Measurements from ENCODE around the gene VAV3.
"Not testable (repeated sequence)": the region's sequence is repeated elsewhere in the genome, so short reads cannot be mapped to it uniquely, and the experiment has no call there.

VAV3 gene

DNA sequence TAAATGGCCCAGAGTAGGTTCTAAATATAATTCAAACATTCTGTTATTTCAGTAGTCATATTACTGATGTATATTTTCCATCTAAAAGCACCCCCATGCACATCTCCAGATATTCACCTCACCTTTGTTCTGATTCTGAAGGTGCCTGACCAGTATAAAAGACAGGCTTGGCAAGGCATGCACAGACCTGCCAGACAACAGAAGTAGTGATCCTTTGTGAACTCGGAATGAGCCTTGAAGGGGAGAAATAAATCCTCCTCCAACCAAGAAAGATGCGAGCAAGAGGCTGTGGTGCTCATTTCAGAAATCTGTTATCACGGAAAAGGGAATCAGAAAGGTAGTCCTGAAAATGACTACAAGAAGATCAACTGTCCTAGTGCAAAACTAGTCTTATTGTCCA is 287.3 kb downstream of the VAV3 start:
- DNase-seq: no peak

DNA sequence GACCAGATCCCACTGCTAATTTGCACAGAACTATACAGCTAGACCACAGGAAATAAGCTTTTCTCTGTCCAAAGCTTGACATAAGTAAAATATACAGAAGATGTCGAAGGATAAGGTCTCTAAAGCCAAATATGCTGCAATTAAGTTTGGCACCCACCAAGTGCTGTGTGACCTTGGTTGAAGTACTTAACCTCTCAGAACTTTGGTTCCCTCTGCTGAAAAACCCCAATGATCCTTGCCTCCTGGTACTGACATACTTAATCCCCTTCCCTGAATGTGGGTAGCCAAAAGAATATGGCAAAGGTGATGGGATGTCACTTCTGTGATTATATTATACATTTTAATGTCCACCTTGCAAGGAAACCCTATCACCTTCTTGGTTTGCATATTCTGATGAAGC is 290.5 kb downstream of the VAV3 start:
- DNase-seq: no peak

DNA sequence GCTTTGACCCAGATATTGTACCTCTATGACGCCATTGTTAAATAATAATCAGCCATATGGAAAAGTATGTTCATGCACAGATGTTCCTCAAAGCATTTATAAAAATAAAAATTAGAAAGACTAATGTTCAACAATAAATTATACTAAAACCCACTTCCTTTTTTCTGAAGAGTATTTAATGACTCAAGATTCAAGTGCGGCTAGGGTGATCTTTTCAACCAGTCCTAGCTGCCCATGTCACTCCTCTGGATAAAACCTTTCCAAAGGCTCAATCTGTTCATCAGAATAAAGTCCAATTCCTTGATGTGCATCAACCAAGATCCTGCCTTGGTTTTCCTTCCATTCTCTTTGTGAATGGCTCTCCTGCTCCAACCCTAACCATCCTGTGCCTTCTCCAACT is 292.0 kb downstream of the VAV3 start:
- DNase-seq: no peak

DNA sequence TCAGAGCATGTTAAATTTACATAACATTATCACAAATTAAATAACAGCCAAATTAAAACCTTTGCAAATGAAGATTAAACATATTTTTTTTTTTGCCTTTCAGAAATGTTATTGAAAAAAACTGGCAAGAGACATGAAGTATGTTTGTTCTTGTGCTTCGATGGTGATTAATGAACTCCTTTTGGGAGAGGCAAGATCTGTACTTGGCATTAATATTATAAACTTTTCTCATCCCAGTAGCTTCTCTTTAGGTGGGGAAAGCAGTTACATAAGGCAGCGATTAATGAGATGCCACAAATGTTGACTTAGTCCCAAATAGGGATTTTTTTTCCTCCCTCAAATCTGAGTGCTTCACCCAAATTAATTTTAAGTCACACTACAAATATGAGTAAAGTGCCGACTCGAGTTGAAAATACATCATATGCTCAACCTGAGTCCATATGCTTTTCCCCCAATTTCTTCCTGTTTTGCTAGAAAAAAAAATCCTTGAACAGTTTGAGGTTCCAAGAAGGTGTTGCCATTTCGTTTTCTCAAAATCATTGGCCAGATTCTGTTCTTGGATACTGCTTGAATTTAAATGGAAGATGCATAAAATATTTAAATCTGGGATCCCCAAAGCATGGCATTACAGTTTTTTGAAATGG is 294.5 kb downstream of the VAV3 start:
- no peak for DNase-seq

DNA sequence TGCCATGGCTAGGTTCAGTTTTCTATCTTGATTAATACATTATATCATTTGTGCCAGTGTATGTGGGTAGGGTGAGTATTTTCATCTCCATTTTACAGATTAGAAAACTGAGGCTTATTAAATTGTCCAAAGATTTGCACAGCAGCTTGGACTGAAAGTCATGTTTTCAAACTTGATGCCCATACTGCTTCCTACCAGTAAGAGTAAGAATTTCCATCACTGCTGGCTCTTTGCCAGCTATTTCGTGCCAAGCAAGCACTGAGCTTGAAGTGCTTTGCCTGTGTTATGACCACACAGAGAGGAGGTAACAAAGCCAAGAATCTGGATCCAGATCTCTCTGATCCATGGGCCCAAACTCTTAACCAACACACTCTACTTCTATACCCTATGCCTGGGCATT is 295.0 kb downstream of the VAV3 start:
- no peak for DNase-seq

DNA sequence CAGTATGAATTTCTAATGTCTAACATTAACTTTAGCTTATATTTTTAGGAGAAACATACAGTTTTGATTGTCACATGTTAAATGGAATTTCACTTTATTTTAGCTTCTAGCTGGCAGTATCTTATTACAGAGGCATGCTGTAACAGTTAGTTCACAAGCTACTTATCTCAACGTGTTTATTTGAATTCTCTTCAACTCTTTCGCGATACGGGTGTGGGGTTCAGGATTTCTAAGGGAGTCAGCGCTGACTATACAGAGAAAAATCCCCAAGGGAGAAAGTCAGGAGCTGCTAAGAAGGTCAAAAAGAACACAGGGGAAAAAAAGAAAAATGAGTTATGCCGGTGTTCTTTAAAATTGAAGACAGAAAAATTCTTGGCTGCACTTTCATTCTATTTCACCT is 296.2 kb downstream of the VAV3 start:
- DNase-seq: no peak

DNA sequence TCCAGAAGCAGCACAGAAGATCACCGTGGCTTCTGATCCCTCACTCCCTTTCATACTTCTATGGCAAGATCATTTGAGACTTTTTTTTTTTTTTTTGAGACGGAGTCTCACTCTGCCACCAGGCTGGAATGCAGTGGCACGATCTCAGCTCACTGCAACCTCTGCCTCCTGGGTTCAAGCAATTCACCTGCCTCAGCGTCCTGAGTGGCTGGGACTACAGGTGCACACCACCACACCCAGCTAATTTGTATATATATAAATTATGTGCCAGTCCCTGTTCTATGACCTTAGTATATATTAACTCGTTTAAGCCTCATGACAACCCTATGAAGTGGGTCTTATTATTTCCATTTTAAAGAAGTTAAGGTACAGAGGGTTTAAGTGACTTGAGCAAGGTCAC is 298.5 kb downstream of the VAV3 start:
- no peak for DNase-seq

DNA sequence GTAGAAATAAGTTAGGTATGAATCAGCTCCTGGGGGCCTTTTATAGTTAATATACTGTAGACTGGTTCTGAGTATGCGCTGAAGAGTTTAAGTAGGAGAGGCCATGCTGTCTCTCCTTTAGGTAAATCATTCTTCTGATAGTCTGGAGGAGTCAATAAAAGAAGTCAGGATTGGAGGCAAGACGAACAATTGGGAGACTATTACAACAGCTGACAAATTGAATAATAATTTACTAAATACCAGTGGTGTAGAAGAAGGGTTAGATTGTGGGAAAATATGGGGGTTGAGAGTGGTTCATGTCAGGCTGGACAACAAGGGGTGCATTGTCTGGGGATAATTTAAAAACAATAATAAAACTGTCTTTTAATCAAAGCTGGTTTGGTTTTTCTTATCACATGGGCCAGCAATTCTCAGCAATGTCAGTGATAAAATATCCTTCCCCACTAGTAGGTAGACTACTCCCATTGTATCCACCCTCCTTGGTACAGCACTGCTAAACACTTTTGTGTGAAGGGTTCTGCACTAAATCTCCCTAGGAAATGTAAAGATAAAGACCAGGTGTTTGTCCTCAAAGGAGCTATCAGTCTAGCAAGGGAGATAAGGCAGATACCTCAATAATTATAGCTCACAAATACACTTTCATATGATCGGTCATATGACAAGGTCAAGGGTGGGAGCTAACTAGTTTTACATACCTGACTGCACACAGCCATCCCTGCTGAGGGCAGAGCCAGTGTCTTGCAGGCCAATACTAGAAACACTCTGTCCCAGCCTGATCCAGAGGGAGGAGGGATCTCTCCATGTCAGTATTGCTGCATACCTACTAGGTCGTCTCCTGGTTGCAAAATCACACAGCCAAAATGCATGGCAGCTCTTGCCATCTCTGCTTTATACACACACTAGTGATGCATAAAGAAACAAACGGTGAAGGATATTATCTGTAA is 299.7 kb downstream of the VAV3 start:
- no peak for DNase-seq

DNA sequence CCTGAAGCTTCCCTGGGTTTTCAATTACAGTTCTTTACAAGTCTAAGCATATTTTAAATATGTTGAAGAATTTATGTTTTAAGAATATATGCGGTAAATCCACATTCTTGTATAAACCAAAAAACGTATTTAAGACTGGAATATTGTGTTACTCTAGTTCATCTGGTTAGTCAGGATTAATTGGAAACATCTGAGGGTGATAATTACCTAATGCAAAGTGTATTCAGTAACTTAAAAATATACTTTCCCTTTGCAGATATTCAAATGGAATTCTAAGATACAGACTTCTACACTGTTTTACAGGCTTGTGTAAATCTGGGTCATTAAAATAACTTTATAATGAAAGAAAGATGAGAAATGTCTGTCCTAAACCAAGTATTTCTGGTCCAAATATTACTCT is 302.0 kb downstream of the VAV3 start:
- no peak for DNase-seq

DNA sequence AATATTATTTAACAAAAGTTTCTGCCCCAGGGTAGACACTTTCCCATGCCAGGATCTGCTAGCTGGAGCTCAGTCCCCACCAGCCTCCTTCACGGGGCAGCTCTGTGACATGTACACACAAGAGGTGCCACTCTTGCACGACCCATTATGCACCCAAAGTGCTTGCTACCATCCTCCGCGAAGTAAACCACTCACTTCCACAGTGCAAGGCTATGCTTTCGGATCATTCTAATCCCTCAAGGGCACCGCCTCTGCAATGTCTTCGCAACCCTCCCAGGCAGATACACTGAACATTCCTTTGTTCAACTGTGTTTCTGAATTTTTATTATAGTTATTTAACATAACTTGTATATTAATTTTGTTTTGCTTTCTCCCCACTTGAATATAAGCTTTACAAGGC is 303.8 kb downstream of the VAV3 start:
- no peak for DNase-seq

DNA sequence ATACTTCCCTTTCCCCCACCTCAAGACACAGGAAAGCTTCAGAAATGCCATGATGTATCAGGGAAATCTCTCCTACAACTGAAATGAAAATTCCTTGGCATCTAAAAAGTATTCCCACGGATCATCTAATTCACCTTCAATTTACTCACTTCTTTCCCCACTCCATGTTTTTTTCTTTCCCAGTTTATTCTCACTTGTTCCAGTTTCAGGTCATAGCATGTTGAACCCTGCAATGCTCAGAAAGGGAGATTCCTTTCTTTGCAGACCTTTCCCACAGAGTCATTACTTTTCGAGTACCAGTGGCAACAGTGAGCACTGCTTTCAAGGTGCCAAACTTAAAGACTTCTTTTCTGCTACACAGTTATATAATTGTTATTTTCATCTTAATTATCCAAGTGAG is 305.0 kb downstream of the VAV3 start:
- no peak for DNase-seq

DNA sequence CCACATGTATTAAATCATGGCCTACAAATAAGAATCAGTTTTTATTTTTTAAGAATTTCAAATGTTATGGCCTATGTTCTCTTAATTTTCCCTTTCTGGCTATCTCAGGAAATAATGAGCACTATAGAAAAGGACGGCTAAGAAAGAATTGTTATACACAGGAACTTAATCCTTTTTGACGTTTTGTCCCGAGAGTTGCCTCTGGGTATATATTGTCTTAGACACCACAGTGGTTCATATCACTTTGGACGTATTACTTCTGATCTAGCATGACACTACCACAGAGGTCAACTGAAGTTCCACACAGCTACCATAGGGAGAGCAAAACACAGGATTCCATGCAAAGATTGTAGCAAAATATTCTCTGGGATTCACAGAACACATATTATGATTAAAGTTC is 307.6 kb downstream of the VAV3 start:
- DNase-seq: no peak

DNA sequence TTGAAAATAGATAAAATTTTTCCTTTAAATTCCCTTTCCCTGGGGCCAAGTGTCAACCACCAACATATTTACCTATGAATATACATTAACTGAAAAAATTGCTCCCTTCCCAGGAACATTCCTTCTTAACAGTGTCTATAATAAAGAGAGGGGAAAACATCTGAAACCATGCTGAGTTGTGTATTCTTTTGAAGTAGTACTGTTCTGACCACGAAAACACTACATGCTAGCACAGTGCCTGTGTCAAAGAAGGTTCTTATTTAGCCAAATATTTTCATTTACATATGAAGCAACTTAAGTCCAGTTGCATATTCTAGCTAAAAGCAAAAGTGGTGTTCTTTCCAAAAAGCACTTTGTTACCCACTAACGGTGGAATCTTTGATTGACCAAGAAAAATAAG is 311.2 kb downstream of the VAV3 start:
- no peak for DNase-seq

DNA sequence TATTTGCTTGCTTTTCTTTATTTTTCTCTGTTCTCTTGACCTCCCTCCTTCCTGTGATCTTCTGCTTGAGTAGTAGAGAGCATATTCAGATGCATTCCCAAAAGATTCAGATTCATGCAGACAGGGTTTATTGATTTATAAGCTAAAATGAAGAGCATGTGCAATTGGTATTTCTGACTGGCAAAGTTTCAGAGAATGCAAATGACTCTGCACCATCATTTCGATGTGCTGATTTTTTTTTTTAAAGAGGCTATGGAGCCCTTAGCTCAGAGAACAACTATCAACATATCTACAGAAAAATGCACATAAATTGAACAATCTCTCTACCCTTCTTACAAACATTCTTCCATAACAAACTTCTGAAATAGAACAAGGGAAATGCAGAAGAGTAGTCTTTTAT is 312.0 kb downstream of the VAV3 start:
- DNase-seq: no peak

DNA sequence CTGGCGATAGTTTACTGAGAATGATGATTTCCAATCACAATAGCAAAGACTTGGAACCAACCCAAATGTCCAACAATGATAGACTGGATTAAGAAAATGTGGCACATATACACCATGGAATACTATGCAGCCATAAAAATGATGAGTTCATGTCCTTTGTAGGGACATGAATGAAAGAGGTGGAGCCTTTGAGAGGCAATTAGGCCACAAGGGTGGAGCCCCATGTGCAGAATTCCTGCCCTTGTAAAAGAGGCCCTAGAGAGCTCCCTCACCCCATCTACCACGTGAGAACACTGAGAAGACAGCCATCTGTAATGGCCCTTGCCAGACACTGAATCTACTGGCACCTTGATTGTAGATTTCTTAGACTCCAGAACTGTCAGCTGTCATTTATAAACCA is 314.2 kb downstream of the VAV3 start:
- DNase-seq: not testable (repeated sequence)

DNA sequence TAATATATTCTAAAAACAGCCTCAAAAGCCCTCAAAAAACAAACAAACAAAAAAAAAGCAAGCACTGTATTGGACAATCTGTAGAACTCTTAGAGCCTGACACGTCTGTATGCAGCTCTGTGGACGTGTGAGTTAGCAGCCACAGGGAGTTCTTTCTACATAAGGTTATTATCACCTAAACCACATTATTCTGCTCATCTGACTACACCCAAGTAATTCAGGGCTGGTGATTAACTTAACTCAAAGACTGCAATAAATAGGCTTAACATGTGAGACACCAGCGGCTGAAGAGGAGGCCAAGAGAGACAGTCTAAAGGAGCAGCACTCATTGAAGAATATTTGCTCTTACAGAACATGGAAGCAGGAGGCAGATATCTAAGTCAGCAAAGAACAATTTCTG is 316.0 kb downstream of the VAV3 start:
- no peak for DNase-seq

DNA sequence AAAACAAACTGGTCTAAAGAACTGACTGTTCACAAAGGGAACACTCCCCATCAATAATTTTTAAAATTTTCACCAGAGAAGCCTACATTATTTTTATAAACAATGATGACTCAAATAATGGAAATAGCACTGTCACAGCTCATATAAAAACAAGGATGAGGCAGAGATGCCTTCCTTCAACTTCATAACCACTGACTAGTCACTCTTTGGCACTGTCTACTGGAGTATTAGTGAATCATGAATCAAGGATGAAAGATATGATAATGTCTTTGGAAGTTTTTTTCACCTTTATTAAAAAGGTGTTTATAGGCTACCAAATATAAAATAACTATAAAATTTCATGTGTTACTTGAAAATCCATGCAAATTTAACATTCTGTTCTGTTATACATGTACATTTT is 316.9 kb downstream of the VAV3 start:
- no peak for DNase-seq

DNA sequence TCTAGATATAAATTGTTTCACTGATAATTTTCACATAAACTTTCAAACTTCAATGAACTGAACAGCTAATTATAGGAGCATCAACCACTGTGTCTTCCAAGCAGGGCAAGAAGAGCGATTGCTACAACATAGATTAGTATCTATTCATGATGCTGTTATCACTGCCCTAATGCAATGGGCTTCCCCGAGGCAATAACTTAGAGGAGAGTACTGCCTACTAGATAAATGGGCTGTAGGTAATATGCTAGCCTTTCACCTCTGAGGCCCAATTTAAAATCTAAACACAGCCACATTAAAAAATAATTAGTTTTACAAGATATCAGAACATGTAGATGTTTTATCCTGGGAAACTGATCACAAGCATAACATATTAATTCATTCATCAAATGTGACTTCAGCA is 318.0 kb downstream of the VAV3 start:
- DNase-seq: no peak

DNA sequence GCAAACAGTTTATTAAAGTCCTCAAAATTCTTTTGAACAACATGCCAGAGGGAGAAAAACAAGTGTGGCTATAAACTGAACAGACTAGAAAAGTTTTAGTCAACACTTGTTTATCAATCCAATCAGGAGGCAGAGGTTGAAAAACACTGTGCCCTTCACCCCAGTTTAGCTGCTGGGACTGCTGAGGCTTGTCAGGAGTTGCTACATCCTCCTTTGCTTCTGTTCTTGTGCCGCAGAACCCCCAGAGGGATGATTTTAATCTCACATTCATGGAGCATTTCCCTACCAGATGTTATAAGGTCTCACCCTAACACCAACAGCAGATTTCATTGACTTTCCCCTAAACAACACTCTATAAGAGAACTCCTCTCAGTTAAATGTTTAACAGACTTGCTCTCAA is 321.2 kb downstream of the VAV3 start:
- DNase-seq: no peak

DNA sequence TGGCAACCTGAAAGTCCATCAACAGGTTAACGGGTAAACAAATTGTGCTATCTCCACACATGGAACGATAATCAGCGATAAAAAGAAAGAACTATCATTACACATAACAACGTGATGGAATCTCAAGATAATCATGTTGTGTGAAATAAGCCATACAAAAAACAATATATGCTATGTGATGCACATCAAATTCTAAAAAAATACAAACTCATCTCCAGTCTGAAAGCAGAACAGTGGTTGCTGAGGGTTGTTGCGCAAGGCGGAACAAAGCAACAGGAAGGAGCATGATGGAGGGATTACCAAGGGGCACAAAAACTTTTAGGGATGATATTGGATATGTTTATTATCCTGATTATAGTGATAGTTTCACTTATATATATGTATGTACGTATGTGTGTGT is 324.8 kb downstream of the VAV3 start:
- DNase-seq: no peak

DNA sequence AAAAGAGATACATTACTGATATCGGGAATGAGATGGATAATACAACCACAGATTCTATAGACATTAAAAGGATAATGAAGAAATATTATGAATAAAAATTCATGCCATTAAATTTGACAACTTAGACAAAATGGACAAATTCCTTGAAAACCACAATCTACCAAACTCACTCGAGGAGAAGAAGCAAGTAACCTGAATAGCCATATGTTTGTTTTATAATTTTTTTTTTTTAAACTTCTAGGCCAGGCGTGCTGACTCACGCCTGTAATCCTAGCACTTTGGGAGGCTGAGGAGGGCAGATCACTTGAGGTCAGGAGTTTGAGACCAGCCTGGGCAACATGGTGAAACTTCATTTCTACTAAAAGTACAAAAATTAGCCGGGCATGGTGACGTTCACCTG is 327.9 kb downstream of the VAV3 start:
- DNase-seq: no peak

DNA sequence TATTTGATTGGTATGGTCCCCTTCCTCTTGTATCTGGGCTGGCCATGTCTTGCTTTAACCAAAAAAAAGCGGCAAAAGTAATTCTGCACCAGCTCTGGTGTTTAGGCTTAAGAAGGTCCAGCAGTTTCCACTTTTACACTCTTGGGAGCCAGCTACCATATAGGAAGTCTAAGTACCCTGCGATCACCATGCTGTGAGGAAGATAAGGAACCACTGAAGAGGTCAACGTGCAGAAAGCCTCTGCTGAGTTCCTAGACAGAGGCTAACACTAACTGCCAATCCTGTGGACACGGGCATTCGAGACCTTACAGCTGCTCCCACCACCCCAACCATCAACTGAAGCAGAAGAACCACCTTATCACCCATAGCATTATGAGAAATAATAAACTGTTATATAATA is 331.4 kb downstream of the VAV3 start:
- DNase-seq: no peak

DNA sequence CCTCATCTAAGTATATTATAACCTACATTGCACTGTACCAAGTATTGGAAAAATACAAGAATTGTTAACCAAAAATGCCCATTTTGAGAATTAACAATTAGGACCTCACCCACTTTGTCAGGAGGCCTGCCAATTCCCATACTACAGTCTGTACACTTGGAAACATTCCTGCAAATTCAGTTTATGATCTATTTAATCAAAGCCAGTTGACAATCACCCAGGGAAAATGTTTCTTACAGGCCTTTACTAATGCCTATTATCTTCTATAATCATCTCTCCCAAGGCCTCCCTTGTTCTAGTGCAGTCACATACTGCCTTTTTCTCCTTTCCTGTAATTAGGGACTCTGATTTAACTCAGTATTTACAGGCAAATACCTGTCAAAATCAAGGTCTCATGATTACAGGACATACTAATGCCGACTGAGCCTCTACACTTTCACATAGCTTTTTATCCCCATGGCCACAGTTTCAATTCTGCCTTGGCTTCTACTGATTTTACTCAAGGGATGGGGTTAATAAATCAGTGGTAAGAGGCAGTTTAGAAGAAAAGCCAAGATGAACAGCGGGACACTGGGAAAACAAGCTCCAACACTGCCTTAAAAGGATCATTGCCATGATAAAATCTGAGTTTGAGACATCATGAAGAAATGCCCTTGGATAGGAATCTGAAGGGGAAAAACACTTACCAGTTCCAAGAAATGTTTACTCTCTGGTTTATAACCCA is 338.7 kb downstream of the VAV3 start:
- DNase-seq: no peak

DNA sequence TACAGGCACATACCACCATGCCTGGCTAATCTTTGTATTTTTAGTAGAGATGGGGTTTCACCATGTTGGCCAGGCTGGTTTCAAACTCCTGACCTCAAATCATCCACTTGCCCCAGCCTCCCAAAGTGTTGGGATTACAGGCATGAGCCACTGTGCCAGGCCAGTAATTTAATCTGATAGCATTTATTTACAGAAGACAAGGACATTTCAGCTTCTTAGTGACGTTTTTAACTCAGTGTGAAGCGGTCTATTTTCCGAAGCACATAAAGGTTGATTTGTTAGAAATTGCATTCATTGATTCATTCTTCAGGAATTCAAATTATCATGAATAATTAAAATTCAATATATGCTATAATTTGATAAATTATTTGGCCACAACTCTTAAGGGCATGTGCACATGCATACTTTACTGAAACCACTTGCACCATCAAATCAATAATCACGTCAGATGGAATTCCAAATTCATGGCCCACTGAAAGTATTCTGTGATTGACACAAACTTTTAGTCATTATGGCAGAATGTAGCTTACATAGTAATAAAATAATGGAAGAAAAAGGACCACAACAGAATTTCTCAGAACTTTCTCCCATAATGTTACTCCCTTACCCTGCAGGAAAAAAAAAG is 339.5 kb downstream of the VAV3 start:
- DNase-seq: no peak

Measured in stimulated activated CD4-positive, alpha-beta T cell treated with anti-CD3 and anti-CD28 coated beads, Interleukin-2, amount 100 ng/mL, for 48 hours (primary cell).